ENCODE results near the gene NOL3. TPM values are rescaled to one million over a fixed set of nuclear protein-coding genes. Genes with fewer than 3 reads are reported as not detected.

NOL3 gene
- total RNA-seq, 1 experiment from 2014 or later = 91.6 TPM

- ChIA-PET POLR2A (ENCODE audit: unreplicated experiment) (no interaction called here), CTCF (interaction anchor here (0.7 kb wide), 1 partner anchor 133 kb away, joined by 3 read pairs; no protein-coding TSS in a partner anchor)
- Histone ChIP-seq H4K20me1 (ENCODE audit: low read length) (no peaks in the 10 kb centered on the region), H2AFZ (ENCODE audit: low read length) (peak within 1 kb of the TSS; percentile 83), H3K4me1 (ENCODE audit: insufficient read depth, low read length) (0 out of 2 replicates have a peak, but pooled peaks cover 3% of the 10 kb centered on the region), H3K9ac (ENCODE audit: low read length) (peak within 1 kb of the TSS; percentile 50), H3K27ac (ENCODE audit: low read length) (no peak within 1 kb of the TSS), H3K4me3 (ENCODE audit: low read length) (peak within 1 kb of the TSS; percentile 74), H3K9me3 (ENCODE audit: low read length) (no peaks in the 10 kb centered on the region), H3K9me2 (replicated peaks; ENCODE audit: low read length) (no peaks in the 10 kb centered on the region), H3K36me3 (ENCODE audit: low read depth, low read length) (no peaks in the 10 kb centered on the region), H3F3A (ENCODE audit: low read length, unreplicated experiment) (no peaks in the 10 kb centered on the region), H3K27me3 (ENCODE audit: low read length) (no peaks in the 10 kb centered on the region), H3K4me2 (ENCODE audit: low read length) (peak within 1 kb of the TSS; percentile 90), H3K79me2 (ENCODE audit: low read length) (no peaks in the 10 kb centered on the region)
- DNase-seq (no peak), ATAC-seq (peak; percentile 65)
- TF ChIP-seq EZH2 (IDR thresholded peaks at IDR 0.05; ENCODE audit: low read length, unreplicated experiment) (no peak), CTCF (conservative IDR thresholded peaks at IDR 0.05; ENCODE audit: low read depth, low read length) (no peak), EZH2phosphoT487 (IDR thresholded peaks at IDR 0.05; ENCODE audit: borderline replicate concordance, low read length) (no peak)
- intact Hi-C loops (cut with micrococcal nuclease) = no loop called here
- BruUV-seq (replicated peaks) = no TSS peak
These were observed 19.4 kb upstream of the NOL3 start, which contains the start of gene B3GNT9 for GRCh38 chr16:67150833-67151396. Gene B3GNT9 (minus strand): TSS chr16:67150998. CDS start chr16:67150485, 513 bp downstream.

- ATAC-seq (no peak), DNase-seq (no peak)
- H4K20me1 ChIP-seq (ENCODE audit: low read length) = no peaks in the 10 kb centered on the region
- H3K9ac ChIP-seq (ENCODE audit: low read length) = no peak overlapping the region
- H3K9me2 ChIP-seq (replicated peaks; ENCODE audit: low read length) = no peaks in the 10 kb centered on the region
- H3K36me3 ChIP-seq (ENCODE audit: low read depth, low read length) = no peaks in the 10 kb centered on the region
- intact Hi-C loops (cut with micrococcal nuclease) = no loop called here
- no peaks in the 10 kb centered on the region for H3F3A ChIP-seq (ENCODE audit: low read length, unreplicated experiment)
- H3K27ac ChIP-seq (ENCODE audit: low read length) = no peak overlapping the region
- POLR2A ChIA-PET (ENCODE audit: unreplicated experiment) = no interaction called here
- CTCF ChIA-PET = no interaction called here
- H3K79me2 ChIP-seq (ENCODE audit: low read length) = no peaks in the 10 kb centered on the region
- TF ChIP-seq EZH2phosphoT487 (IDR thresholded peaks at IDR 0.05; ENCODE audit: borderline replicate concordance, low read length) (no peak), EZH2 (IDR thresholded peaks at IDR 0.05; ENCODE audit: low read length, unreplicated experiment) (no peak), CTCF (conservative IDR thresholded peaks at IDR 0.05; ENCODE audit: low read depth, low read length) (no peak)
- H2AFZ ChIP-seq (ENCODE audit: low read length) = peak overlapping the region; percentile 83
- no peak overlapping the region; the same call in 1 of the 2 replicates for H3K4me3 ChIP-seq (ENCODE audit: low read length)
- H3K4me1 ChIP-seq (ENCODE audit: insufficient read depth, low read length) = 0 out of 2 replicates have a peak, but pooled peaks cover 3% of the 10 kb centered on the region
- H3K4me2 ChIP-seq (ENCODE audit: low read length) = peak overlapping the region; percentile 90; the same call in 1 of the 2 replicates
- no peaks in the 10 kb centered on the region for H3K27me3 ChIP-seq (ENCODE audit: low read length)
- H3K9me3 ChIP-seq (ENCODE audit: low read length) = no peaks in the 10 kb centered on the region
- BruUV-seq (replicated peaks) = no TSS peak
These were observed 18.8 kb upstream of the NOL3 start for GRCh38 chr16:67151431-67152097.

All from PC-3 (cell line).